ENCODE measurements around the gene U2AF2. TPM values are rescaled to one million over a fixed set of nuclear protein-coding genes. Genes with fewer than 3 reads are reported as not detected.

Gene U2AF2
- total RNA-seq, 1 experiment from 2014 or later: 323 TPM

DNA sequence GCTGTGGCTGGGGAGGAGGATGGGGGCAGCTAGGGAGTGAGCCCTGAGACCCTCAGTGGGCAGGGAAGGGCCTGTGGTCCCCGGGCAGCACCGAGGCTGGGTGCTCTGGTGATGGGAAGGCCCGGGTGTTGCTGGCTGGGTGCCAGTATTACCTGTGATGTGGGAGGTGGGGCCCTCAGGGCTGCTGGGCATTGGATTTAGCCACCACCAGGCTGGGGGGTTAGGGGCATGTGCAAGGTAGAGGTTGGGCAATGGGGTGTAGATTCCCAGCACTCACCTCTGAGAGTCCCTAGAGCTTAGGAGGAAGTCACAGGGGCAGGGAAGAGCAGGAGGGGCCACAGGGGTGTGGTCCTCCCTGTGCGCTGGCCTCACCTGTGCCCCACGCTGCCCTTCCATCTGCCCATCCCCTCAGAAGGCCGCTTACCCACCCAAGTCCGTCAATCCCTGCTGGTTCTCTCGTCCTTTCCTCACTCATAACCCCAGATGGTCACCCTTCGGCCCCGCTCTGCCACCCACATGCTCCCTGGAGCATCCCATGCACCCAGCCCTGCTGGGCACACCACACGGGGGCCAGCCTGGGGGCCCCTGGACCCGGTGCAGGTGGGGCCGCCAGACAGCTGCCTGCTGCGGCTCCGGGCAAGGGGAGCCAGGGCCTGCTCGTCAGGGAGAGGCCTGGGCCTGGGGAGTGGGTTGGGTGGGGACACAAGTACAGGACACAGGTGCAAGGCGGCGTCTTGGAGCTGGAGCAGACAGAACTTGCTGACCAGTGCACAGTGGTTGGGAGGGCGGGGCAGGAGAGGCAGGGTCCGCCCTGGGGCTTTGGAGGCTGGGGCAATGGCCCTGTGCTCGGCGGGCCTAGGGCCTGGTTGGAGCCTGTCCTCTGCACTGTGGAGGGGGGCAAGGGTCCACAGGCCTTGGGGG is 32.7 kb downstream of the U2AF2 start:
- Histone ChIP-seq H3K4me1 (replicated peaks; ENCODE audit: insufficient read depth) (no peaks in the 10 kb centered on the region), H3K4me3 (no peak overlapping the region), H3K27ac (no peak overlapping the region), H3K4me2 (no peak overlapping the region), H2AFZ (no peak overlapping the region), H3K9me2 (ENCODE audit: insufficient read depth) (no peaks in the 10 kb centered on the region), H3F3A (ENCODE audit: insufficient read depth, low read depth) (no peaks in the 10 kb centered on the region), H3K27me3 (ENCODE audit: insufficient read depth, low read depth) (no peaks in the 10 kb centered on the region), H3K9me3 (ENCODE audit: insufficient read depth, low read depth) (no peaks in the 10 kb centered on the region), H3K36me3 (ENCODE audit: low read depth) (peaks cover 5% of the 10 kb centered on the region; the same call in 1 of the 2 replicates), H4K20me1 (ENCODE audit: insufficient read depth) (peaks cover 37% of the 10 kb centered on the region), H3K79me2 (ENCODE audit: low read depth) (peaks cover 9% of the 10 kb centered on the region)
- no peak for DNase-seq
- intact Hi-C loops (cut with micrococcal nuclease; ENCODE audit: unreplicated experiment): no loop called here
- ChIA-PET CTCF (no interaction called here), POLR2A (ENCODE audit: unreplicated experiment) (no interaction called here)
- TF ChIP-seq, protein P1, sequence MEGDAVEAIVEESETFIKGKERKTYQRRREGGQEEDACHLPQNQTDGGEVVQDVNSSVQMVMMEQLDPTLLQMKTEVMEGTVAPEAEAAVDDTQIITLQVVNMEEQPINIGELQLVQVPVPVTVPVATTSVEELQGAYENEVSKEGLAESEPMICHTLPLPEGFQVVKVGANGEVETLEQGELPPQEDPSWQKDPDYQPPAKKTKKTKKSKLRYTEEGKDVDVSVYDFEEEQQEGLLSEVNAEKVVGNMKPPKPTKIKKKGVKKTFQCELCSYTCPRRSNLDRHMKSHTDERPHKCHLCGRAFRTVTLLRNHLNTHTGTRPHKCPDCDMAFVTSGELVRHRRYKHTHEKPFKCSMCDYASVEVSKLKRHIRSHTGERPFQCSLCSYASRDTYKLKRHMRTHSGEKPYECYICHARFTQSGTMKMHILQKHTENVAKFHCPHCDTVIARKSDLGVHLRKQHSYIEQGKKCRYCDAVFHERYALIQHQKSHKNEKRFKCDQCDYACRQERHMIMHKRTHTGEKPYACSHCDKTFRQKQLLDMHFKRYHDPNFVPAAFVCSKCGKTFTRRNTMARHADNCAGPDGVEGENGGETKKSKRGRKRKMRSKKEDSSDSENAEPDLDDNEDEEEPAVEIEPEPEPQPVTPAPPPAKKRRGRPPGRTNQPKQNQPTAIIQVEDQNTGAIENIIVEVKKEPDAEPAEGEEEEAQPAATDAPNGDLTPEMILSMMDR (conservative IDR thresholded peaks at IDR 0.05): no peak
- no peak for TF ChIP-seq EZH2 (IDR thresholded peaks at IDR 0.05; ENCODE audit: low read depth)
- no TSS peak for BruUV-seq (replicated peaks)

DNA sequence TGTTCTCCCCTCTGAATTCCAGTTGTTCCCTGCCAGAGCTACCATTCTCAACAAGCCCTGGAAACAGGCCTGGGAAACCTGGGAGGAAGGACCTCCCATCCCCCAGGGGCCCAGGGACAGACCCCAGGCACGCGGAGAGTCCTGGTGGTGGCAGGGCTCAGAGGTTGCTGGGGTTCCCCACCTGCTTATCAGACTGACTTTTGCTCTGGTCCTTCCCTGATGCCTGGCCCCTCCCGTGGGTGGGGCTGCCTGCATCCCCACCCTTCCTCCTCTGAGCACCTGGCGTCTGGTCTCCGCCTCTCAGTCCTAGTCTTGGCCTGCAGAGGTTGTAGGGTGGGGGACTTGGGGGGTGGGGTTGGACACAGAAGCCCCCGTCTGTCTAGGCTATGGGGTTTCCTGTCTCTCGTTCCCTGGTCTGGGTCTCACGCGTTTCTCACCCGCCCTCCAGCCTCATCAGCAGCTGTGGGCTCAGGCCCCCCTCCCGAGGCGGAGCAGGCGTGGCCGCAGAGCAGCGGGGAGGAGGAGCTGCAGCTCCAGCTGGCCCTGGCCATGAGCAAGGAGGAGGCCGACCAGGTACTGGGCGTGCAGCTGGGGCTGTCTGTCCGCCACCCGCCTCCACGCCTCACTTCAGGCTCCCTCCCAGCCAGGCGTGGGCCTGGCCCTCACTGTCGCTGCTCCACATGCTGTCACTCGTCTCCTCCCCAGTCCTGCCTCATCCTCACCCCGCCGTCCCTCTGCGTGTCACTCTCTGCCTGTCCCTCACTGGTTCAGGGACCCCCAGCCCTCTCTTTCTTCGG is 33.8 kb downstream of the U2AF2 start:
- POLR2A ChIA-PET (ENCODE audit: unreplicated experiment): no interaction called here
- TF ChIP-seq, protein P1 (conservative IDR thresholded peaks at IDR 0.05): no peak
- TF ChIP-seq EZH2 (IDR thresholded peaks at IDR 0.05; ENCODE audit: low read depth): no peak
- peaks cover 28% of the 10 kb centered on the region for H4K20me1 ChIP-seq (ENCODE audit: insufficient read depth)

DNA sequence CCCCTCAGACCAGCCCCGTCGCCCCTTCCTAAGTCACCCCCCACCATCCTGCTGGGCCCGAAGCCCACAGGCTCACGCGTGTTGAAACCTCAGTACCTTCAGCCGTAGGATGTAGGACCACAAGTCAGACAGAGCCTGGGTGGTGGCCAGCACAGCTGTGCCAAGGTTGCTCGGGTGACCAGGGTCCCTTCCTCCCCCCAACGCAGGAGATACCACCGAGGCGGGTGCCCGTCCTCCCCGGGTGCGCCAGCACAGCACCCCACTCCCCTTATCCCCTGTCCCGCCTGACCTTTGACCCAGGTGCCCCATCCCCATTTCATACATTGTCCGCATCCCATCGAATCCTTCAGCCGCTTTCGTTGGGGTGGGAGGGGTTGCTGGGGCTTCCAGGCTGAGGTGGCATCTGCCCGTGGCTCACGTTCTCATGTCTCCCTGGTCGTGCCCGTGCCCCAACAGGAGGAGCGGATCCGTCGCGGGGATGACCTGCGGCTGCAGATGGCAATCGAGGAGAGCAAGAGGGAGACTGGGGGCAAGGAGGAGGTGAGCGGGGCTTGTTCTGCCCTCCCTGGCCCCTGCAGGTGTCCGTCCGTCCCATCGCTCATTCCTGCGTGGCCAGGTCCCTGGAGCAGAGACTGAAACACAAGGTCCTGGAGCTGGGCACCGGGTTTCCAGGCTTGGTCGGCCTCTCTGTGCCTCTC is 34.7 kb downstream of the U2AF2 start:
- TF ChIP-seq EZH2 (IDR thresholded peaks at IDR 0.05; ENCODE audit: low read depth): no peak
- TF ChIP-seq, protein P1 (conservative IDR thresholded peaks at IDR 0.05): no peak
- Histone ChIP-seq H3K4me2 (no peak overlapping the region), H3F3A (ENCODE audit: insufficient read depth, low read depth) (no peaks in the 10 kb centered on the region), H3K4me3 (no peak overlapping the region), H3K79me2 (ENCODE audit: low read depth) (no peaks in the 10 kb centered on the region; the same call in 1 of the 2 replicates), H3K36me3 (ENCODE audit: low read depth) (peaks cover 5% of the 10 kb centered on the region; the same call in 1 of the 2 replicates), H3K27ac (no peak overlapping the region), H3K9me3 (ENCODE audit: insufficient read depth, low read depth) (no peaks in the 10 kb centered on the region), H3K4me1 (replicated peaks; ENCODE audit: insufficient read depth) (no peaks in the 10 kb centered on the region), H4K20me1 (ENCODE audit: insufficient read depth) (peaks cover 24% of the 10 kb centered on the region), H2AFZ (no peak overlapping the region), H3K9me2 (ENCODE audit: insufficient read depth) (no peaks in the 10 kb centered on the region), H3K27me3 (ENCODE audit: insufficient read depth, low read depth) (no peaks in the 10 kb centered on the region)
- BruUV-seq (replicated peaks): no TSS peak
- DNase-seq: no peak
- intact Hi-C loops (cut with micrococcal nuclease; ENCODE audit: unreplicated experiment): no loop called here
- POLR2A ChIA-PET (ENCODE audit: unreplicated experiment): no interaction called here
- CTCF ChIA-PET: no interaction called here

More for the DNA sequence above, 33.8 kb downstream of the U2AF2 start:
- H3K4me2 ChIP-seq: no peak overlapping the region
- intact Hi-C loops (cut with micrococcal nuclease; ENCODE audit: unreplicated experiment): no loop called here
- H2AFZ ChIP-seq: no peak overlapping the region
- no TSS peak for BruUV-seq (replicated peaks)
- no peak overlapping the region for H3K27ac ChIP-seq
- CTCF ChIA-PET: no interaction called here
- H3F3A ChIP-seq (ENCODE audit: insufficient read depth, low read depth): no peaks in the 10 kb centered on the region
- no peaks in the 10 kb centered on the region for H3K9me3 ChIP-seq (ENCODE audit: insufficient read depth, low read depth)
- no peaks in the 10 kb centered on the region for H3K4me1 ChIP-seq (replicated peaks; ENCODE audit: insufficient read depth)
- DNase-seq: no peak
- peaks cover 5% of the 10 kb centered on the region for H3K79me2 ChIP-seq (ENCODE audit: low read depth)
- no peaks in the 10 kb centered on the region for H3K9me2 ChIP-seq (ENCODE audit: insufficient read depth)
- no peak overlapping the region for H3K4me3 ChIP-seq
- H3K27me3 ChIP-seq (ENCODE audit: insufficient read depth, low read depth): no peaks in the 10 kb centered on the region
- H3K36me3 ChIP-seq (ENCODE audit: low read depth): peaks cover 5% of the 10 kb centered on the region; the same call in 1 of the 2 replicates
